Kidney epithelial cell (primary cell): ENCODE measurements around the gene ZNF512B. TPM values are rescaled to one million over a fixed set of nuclear protein-coding genes. Genes with fewer than 3 reads are reported as not detected.
A peak's percentile ranks its signal among the peaks of the same experiment; 100 is the strongest.

ENCODE experiments used
- DNase-seq: peaks from one replicate; pipeline ENCODE4 v3.0.0-alpha.2; 2010; ENCODE audit warnings: low read depth
- H3K27me3 ChIP-seq: 2 replicates; pipeline ENCODE4 v1.6.0; 2011; ENCODE audit warnings: low read length; ENCODE audit not compliant: control insufficient read depth, insufficient read depth
- H3K36me3 ChIP-seq: 2 replicates; pipeline ENCODE4 v1.5.1; 2011; ENCODE audit warnings: low read length; ENCODE audit not compliant: control insufficient read depth, insufficient read depth
- H3K4me3 ChIP-seq: 2 replicates; pipeline ENCODE4 v1.5.1; 2011; ENCODE audit warnings: low read depth, mild to moderate bottlenecking, control low read depth, low read length
- CTCF ChIP-seq: IDR thresholded peaks from 2 replicates; pipeline ENCODE4 v1.5.1; 2011; ENCODE audit warnings: mild to moderate bottlenecking, moderate library complexity, low read length, control low read depth, inconsistent platforms; ENCODE audit not compliant: insufficient read depth, poor library complexity, severe bottlenecking
- total RNA-seq: library from RNA; depleted of rRNA; stranded (reverse); fragments of >200 nt; gene quantifications from 2 replicates; pipeline ENCODE4 v1.2.3, GENCODE V29; 2015

The ZNF512B gene
- total RNA-seq, 1 donor from 2014 or later, result 10.8 TPM

DNA sequence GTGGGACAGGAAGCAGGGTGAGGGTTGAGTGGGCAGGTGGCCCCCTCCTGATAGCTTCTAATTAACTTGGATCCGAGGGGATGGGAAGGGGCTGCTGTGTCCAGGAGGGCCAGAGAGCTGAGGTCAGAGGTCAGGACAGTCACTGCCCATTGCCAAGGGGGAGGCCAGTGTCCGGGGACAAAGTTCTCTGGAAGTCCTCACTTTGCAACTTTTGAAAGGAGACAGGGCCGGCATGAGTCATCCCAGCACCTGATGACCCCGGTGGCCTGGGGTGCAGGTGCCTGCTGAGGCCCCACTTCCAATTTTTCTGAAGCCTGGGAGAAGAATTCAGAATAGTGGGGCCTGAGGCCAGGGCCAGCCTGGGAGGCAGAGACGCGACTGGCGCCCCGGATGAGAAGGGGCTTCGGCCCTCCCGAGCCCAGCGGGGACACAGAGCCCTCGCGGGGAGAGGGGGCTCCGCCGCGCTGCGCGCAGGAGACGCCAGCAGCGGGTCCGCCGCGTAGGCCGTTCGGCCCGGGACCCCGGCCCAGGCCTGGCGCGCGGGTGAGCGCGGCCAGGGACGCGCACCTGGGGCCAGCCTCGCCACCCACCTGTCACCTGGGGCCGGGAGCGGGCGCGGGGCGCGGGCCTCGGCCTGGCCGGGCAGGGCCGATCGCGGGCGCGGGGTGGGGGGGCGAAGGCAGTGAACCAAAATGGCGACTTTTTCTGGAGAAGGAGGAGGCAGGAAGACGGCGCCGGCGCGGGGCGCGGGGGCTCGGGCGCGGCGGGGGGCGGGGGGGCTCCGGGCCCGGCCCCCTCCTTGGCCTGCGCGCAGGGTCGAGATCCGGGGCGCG lies 586 bp downstream of the ZNF512B start:
- peak overlapping the region; percentile 51 for H3K4me3 ChIP-seq
- DNase-seq, result no peak
- no peaks in the 10 kb centered on the region for H3K27me3 ChIP-seq
- no peak for TF ChIP-seq CTCF
- H3K36me3 ChIP-seq, result peaks cover 2% of the 10 kb centered on the region

DNA sequence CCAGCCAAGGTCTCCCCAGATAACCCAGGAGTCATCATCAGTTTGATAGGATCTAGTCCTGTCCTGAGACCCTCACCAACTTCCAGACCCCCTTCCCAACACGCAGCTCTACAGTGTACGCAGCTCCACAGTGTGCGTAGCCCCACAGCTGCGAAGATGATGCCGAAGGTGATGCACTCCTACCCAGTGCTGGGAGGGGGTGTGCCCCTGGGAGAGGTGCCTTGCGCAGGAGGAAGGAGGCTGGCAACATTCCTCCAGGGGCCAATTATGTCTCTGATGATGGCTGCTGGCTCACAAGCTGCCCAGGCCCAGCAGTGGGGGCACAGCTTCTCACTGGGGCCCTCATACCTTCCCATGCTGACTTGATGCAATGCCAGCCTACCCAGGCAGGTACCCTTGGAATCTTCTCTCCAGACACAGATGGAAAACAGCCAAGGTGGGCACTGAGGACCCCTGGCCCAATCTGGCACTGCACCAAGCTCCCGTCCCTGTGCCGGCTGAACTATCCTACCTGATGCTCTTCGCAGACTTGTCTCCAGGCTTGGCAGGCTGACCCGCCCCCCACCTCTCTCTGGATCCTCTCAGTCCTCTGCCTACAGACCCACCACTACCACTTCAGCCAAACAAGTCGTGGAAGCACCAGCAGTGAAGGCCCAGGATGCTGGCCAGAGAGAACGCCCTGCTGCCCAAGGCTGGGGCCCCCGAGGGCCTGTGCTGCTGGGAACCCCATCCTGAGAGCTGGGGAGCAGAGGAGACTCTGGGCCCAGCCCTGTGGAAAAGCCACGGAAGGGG lies 1.4 kb downstream of the ZNF512B start:
- Histone ChIP-seq H3K27me3 (no peaks in the 10 kb centered on the region), H3K36me3 (peaks cover 3% of the 10 kb centered on the region), H3K4me3 (peak overlapping the region; percentile 51)
- no peak for DNase-seq
- TF ChIP-seq CTCF, result no peak

DNA sequence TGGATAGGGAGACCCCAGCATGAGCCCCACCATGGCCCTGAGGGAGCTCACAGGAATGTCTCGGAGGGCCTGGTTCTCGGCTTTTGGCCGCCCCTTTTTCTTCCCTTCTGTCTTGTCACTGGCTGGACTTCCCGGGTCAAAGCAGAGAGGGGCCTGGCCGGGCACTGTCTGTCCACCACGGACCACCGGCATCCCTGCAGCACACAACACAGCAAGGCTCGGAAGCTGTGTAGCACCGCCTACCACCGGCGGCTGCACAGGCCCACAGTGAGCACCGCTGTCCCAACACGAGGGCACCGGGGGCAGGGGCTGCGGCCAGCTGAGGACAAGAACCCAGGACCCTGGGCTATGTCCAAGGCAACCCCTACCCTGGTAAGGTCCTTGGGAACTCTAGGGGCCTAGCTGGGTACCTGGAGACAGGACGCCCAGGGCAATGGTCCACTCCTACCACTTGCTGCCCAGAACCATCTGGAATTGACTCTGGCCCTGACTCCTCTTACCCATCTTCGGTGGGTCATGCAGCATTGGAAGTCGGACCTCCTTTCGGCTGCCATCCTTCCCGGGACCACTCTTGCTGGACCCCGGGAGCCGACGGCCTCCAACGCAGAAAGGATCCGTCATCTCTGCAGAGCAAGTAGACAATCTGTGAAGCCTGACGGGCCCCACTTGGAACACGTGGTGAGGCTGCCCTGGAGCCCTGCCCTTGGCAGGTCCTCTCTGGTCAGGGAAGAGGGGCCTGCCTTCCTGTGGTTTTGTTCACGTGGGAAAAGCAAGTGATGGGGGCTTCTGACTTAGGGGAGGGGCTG lies 2.2 kb downstream of the ZNF512B start:
- no peaks in the 10 kb centered on the region for H3K27me3 ChIP-seq
- TF ChIP-seq CTCF, result no peak
- DNase-seq, result no peak
- no peak overlapping the region for H3K4me3 ChIP-seq
- H3K36me3 ChIP-seq, result peaks cover 3% of the 10 kb centered on the region

DNA sequence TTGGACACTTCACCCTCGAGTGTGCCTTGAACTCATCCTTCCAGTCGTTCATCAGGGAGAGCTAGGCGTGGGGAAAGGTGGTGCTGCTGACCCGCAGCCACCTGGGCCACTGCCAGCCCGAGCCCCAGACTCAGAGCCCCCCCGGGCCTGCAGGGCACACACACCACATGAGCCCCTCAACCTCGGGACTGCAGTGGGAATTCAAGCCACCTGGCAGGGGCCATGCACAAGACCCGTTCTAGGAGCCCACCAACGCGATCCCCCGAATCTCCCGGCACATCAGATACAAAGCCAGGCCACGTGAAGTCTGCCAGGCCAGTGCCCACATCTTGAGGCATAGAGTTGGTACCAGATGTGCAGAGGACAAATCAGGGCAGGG lies 2.8 kb downstream of the ZNF512B start:
- Histone ChIP-seq H3K4me3 (no peak overlapping the region), H3K27me3 (no peaks in the 10 kb centered on the region), H3K36me3 (peaks cover 3% of the 10 kb centered on the region)
- TF ChIP-seq CTCF, result no peak
- no peak for DNase-seq

DNA sequence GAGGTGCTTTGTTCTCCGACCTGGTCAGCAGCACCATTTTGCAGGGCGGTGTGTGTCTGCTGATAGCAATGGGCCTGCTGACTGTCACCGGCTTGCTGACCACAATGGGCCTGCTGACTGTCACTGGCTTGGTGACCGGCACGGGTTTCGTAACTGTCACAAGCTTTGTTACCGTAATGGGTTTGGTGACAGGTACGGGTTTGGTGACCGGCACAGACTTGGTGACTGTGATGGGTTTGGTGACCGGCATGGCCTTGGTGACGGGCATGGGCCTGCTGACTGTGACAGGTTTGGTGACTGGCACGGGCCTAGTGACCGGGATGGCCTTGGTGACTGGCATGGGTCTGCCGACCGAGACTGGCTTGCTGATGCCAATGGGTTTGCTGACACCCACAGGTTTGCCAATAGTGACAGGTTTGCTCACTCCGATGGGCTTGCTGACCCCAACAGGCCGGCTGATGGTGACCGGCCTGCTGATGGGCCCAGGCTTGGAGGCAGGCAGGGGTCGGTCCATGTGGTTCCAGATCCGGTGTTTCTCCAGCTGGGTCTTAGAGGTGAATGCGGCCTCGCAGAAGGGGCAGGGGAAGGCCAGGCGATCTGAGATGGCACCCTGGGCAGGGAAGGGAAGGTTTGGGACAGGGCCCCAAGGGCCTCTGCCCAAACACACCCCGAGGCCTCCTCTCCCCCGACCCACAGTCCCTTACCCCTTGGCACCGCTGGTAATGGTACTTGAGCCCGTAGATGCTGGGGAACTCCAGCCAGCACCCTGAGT lies 3.4 kb downstream of the ZNF512B start:
- Histone ChIP-seq H3K27me3 (no peaks in the 10 kb centered on the region), H3K4me3 (no peak overlapping the region), H3K36me3 (peaks cover 3% of the 10 kb centered on the region)
- no peak for TF ChIP-seq CTCF
- no peak for DNase-seq
